Measurements from ENCODE around the gene CCL24.
A peak's percentile ranks its signal among the peaks of the same experiment; 100 is the strongest.
"Not testable (repeated sequence)": the region's sequence is repeated elsewhere in the genome, so short reads cannot be mapped to it uniquely, and the experiment has no call there.

Gene CCL24

GRCh38 chr7:75776295-75776971 is 37.2 kb downstream of the CCL24 start:
- TF ChIP-seq, protein P1, sequence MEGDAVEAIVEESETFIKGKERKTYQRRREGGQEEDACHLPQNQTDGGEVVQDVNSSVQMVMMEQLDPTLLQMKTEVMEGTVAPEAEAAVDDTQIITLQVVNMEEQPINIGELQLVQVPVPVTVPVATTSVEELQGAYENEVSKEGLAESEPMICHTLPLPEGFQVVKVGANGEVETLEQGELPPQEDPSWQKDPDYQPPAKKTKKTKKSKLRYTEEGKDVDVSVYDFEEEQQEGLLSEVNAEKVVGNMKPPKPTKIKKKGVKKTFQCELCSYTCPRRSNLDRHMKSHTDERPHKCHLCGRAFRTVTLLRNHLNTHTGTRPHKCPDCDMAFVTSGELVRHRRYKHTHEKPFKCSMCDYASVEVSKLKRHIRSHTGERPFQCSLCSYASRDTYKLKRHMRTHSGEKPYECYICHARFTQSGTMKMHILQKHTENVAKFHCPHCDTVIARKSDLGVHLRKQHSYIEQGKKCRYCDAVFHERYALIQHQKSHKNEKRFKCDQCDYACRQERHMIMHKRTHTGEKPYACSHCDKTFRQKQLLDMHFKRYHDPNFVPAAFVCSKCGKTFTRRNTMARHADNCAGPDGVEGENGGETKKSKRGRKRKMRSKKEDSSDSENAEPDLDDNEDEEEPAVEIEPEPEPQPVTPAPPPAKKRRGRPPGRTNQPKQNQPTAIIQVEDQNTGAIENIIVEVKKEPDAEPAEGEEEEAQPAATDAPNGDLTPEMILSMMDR (IDR thresholded peaks at IDR 0.05; ENCODE audit: control insufficient read depth, extremely low read depth, insufficient read depth): no peak
- no peak overlapping the region for H3K4me3 ChIP-seq (ENCODE audit: low read depth, low read length)
- DNase-seq (ENCODE audit: low read depth): no peak

- not testable (repeated sequence) for DNase-seq (ENCODE audit: low read depth); H3K4me3 ChIP-seq (ENCODE audit: low read depth, low read length)
Measured at GRCh38 chr7:75773958-75774357, 39.6 kb downstream of the CCL24 start.

DNA sequence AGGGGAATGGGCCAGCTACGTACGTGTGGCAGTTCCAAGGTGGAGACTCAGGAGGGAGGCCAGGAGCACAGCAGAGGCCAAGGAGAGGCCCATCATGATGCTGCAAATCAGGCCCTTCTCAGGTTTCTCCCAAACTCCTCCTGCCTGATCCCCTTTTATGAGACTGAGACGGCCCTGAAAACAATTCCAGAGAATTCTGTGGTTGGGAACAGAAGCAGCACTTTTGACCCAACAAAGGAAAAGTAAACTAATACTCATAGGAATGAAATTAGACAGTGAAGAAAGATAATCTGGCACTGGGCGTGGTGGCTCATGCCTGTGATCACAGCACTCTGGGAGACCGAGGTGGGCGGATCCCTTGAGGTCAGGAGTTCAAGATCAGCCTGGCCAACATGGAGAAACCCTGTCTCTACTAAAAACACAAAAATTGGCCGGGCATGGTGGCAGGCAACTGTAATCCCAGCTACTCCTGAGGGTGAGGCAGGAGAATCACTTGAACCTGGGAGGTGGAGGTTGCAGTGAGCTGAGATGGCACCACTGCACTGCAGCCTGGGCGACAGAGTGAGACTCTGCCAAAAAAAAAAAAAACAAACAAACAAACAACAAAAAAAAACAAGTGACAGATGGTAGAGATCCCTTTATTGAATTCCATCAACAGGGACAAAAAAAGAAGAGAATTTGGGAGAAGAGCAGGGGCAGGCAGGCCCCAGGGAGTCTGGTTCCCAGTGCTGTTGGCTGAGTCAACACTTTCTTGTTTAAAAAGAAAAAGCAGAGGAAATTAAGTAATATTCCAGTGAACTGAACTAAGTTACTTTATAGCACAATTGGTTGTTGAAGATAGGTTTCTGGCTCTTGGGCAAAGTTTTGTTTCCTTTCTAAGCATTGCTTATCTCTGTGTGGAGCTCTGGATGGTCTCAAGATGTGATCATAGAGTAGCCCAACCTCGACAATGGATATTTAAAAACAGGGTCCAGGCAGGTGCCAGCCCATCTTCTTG is 41.2 kb downstream of the CCL24 start, which contains the start of gene CCL26:
CCL26 (minus strand) TSS at position 131 of the 997 bp plus-strand sequence; CDS start at position 96, 35 bp downstream.
- DNase-seq (ENCODE audit: low read depth): no peak
- TF ChIP-seq, protein P1 (IDR thresholded peaks at IDR 0.05; ENCODE audit: control insufficient read depth, extremely low read depth, insufficient read depth): no peak
- no peak within 1 kb of the TSS for H3K4me3 ChIP-seq (ENCODE audit: low read depth, low read length)

DNA sequence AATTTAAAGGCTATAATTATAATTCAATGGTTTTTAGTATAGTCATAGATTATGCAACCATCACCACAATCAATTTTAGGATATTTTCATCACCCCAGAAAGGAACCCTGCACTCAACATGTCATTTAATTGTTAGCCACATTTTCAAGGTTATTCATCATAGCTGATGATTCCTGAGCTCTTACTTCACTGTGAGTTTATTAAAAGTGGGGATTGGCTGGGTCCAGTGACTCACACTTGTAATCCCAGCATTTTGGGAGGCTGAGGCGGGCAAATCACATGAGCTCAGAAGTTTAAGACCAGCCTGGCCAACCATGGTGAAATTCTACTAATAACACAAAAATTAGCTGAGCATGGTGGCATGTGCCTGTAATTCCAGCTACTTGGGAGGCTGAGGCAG is 42.4 kb downstream of the CCL24 start:
- no peak overlapping the region for H3K4me3 ChIP-seq (ENCODE audit: low read depth, low read length)
- no peak for DNase-seq (ENCODE audit: low read depth)
- TF ChIP-seq, protein P1 (IDR thresholded peaks at IDR 0.05; ENCODE audit: control insufficient read depth, extremely low read depth, insufficient read depth): no peak

GRCh38 chr7:75762350-75762917 is 51.2 kb downstream of the CCL24 start:
- TF ChIP-seq, protein P1 (IDR thresholded peaks at IDR 0.05; ENCODE audit: control insufficient read depth, extremely low read depth, insufficient read depth): peak; percentile 63
- no peak overlapping the region for H3K4me3 ChIP-seq (ENCODE audit: low read depth, low read length)
- peak; percentile 41 for DNase-seq (ENCODE audit: low read depth)

- DNase-seq (ENCODE audit: low read depth); H3K4me3 ChIP-seq (ENCODE audit: low read depth, low read length): not testable (repeated sequence)
Measured at GRCh38 chr7:75761801-75762200, 51.8 kb downstream of the CCL24 start.

Data from LNCaP clone FGC (cell line).